ENCODE measurements around the gene MMP24OS.

MMP24OS gene

GRCh38 chr20:35232575-35232974 lies 45.3 kb downstream of the MMP24OS start:
- TF ChIP-seq GABPA (IDR thresholded peaks at IDR 0.05; ENCODE audit: low read depth) (no peak), REST (IDR thresholded peaks at IDR 0.05; ENCODE audit: insufficient replicate concordance, low read depth) (no peak), POLR2AphosphoS5 (IDR thresholded peaks at IDR 0.05; ENCODE audit: low read depth) (no peak), SPI1 (IDR thresholded peaks at IDR 0.05; ENCODE audit: borderline replicate concordance, low read depth) (no peak), CTCF (IDR thresholded peaks at IDR 0.05; ENCODE audit: insufficient read depth, low read length) (no peak)
- Histone ChIP-seq H3K4me3 (replicated peaks; ENCODE audit: insufficient read depth, low read length) (no peak overlapping the region), H3K27me3 (ENCODE audit: insufficient read depth, poor library complexity, severe bottlenecking) (no peaks in the 10 kb centered on the region), H3K27ac (replicated peaks) (no peak overlapping the region)
- no peak for DNase-seq (ENCODE audit: low read depth in 1 of 2, low spot score in 1 of 2)

- Histone ChIP-seq H3K27me3 (ENCODE audit: insufficient read depth, poor library complexity, severe bottlenecking) (peaks cover 20% of the 10 kb centered on the region), H3K27ac (replicated peaks) (no peak overlapping the region), H3K4me3 (replicated peaks; ENCODE audit: insufficient read depth, low read length) (no peak overlapping the region)
- DNase-seq (ENCODE audit: low read depth in 1 of 2, low spot score in 1 of 2), result no peak
- TF ChIP-seq POLR2AphosphoS5 (IDR thresholded peaks at IDR 0.05; ENCODE audit: low read depth), result no peak
- TF ChIP-seq REST (IDR thresholded peaks at IDR 0.05; ENCODE audit: insufficient replicate concordance, low read depth), result peak; percentile 95
- no peak for TF ChIP-seq GABPA (IDR thresholded peaks at IDR 0.05; ENCODE audit: low read depth)
These were observed 50.8 kb downstream of the MMP24OS start for GRCh38 chr20:35226884-35227681.
